GM12873 (cell line): ENCODE measurements around the gene TREX2.
A peak's percentile ranks its signal among the peaks of the same experiment; 100 is the strongest.

Experiments used
- CTCF ChIP-seq: IDR thresholded peaks from 2 replicates; pipeline ENCODE4 v1.5.1; 2012; ENCODE audit warnings: low read depth, mild to moderate bottlenecking, moderate library complexity, low read length, control low read depth; ENCODE audit not compliant: insufficient read depth; ENCODE audit errors: missing control alignments

The TREX2 gene

GRCh38 chrX:153441296-153441695 is 4.6 kb downstream of the TREX2 start:
- TF ChIP-seq CTCF, result no peak

- no peak for TF ChIP-seq CTCF
These were observed 5.2 kb downstream of the TREX2 start for GRCh38 chrX:153440556-153441135.

- TF ChIP-seq CTCF, result no peak
These were observed 5.9 kb downstream of the TREX2 start for GRCh38 chrX:153439977-153440376.

GRCh38 chrX:153438532-153438931 is 7.3 kb downstream of the TREX2 start:
- TF ChIP-seq CTCF, result peak; percentile 27

GRCh38 chrX:153435845-153436244 is 10.0 kb downstream of the TREX2 start:
- TF ChIP-seq CTCF, result no peak

GRCh38 chrX:153434801-153435200 is 11.1 kb downstream of the TREX2 start:
- TF ChIP-seq CTCF, result no peak

- no peak for TF ChIP-seq CTCF
These were observed 12.0 kb downstream of the TREX2 start for GRCh38 chrX:153433781-153434285.

GRCh38 chrX:153433161-153433680 is 12.6 kb downstream of the TREX2 start:
- no peak for TF ChIP-seq CTCF
